H54 (cell line): ENCODE measurements around the gene CTDP1.

ENCODE experiments used
- DNase-seq: peaks from one replicate; pipeline ENCODE4 v3.0.0; 2011; ENCODE audit warnings: low spot score, mixed read lengths; ENCODE audit not compliant: insufficient read length
- FAIRE-seq: peaks from 3 replicates; lab custom pipeline; 2011; peaks lifted over from hg19 to GRCh38; lab: Jason Lieb, UNC
- POLR2A ChIP-seq: IDR thresholded peaks from 2 replicates; pipeline ENCODE4 v1.6.1; 2011; ENCODE audit warnings: low read depth, mild to moderate bottlenecking, low read length

Gene CTDP1

DNA sequence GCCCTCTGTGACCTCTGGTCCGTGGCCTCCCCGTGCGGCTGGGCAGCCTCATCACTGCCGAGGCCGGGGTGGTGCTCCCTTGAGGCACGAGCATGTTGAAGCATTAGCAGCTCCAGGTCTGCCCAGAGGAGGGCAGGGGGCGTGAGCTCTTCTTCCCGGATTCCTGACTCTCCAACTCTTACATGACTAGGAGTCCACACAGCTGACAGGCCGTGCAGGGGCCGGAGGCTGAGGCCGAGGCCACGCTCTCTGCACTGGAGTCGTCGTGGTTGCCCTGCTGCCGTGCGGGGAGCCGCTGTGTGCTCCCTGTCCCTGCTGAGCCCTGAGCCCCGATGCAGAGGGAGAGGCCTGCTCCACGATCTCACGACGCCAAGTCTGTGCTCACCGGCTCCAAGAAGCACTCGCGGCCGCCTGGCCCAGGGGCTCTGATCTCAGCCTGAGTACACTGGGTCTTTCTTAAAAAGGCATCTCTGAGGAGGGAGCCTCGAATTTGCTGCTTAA is 98.7 kb downstream of the CTDP1 start:
- DNase-seq (no peak), FAIRE-seq (no peak)
- TF ChIP-seq POLR2A, result no peak

DNA sequence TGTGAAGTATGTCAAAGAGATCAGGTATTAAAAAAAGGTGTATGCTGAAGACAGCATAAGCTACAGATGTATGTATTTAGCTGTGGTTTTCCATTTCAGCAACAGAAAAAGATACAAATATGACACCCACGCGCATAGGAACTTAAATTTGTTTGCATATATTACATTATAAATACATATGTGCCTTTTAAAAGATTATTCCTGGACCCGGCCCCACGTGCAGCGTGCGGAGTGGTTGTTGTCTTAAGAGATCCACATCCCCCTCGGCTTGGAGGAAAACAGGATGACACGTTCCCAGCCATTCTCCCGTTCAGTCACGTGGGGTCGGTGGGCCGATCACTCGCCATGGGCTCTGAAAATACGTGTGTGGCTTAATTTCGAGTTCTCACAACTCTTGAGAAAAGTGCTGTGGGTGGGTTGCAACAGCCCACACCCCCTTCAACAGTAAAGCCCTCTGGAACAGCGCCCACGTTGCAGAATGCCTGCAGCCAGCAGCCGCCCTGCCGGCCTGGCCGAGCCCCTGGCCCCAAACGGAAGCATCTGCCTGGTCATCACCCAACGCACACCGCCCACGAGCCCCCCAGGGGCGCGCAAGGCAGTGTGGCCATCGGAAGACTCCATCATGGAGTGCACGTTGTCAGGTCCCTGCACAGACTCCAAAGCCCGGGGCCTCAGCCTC is 99.6 kb downstream of the CTDP1 start:
- TF ChIP-seq POLR2A, result no peak
- FAIRE-seq, result no peak
- DNase-seq, result no peak

DNA sequence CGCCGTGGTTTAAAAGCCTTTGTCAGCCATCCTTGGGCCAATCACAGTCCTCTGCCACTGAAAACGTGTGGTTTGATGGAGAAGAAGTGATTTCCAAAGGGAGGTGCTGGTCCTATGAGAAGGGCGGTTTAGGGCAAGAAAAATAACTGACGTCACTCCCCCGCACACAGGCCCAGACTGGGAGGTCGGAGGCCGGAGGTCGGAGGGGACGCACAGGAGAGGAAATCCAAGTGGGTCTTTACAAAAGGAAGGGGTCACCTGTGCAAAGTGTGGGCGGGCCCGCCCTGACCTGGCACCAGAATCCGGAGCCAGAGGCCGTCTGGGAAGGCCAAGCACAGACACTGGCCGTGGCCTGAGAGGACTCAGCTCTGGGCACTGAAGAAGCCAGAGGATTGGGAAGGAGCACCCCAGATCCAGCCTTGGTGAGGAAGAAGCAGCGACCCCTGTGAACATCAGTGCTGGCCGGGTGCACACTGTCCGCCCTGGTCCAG is 100.1 kb downstream of the CTDP1 start:
- FAIRE-seq, result no peak

DNA sequence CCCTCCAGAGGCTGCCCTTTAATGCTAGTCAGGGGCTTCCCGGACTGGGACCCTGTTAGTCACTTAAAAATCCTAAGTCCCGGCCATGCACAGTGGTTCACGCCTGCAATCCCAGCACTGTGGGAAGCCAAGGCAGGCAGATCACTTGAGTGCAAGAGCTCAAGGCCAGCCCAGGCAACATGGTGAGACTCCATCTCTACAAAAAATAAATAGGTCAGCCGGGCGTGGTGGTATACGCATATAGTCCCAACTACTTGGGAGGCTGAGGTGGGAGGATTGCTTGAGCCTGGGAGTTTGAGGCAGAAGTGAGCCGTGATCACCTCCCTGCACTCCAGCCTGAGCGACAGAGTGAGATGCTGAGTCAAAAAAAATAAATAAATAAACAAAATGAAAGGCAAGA is 100.9 kb downstream of the CTDP1 start:
- no peak for TF ChIP-seq POLR2A
- DNase-seq (no peak), FAIRE-seq (no peak)

More for the DNA sequence above, 100.1 kb downstream of the CTDP1 start:
- no peak for TF ChIP-seq POLR2A
- no peak for DNase-seq

DNA sequence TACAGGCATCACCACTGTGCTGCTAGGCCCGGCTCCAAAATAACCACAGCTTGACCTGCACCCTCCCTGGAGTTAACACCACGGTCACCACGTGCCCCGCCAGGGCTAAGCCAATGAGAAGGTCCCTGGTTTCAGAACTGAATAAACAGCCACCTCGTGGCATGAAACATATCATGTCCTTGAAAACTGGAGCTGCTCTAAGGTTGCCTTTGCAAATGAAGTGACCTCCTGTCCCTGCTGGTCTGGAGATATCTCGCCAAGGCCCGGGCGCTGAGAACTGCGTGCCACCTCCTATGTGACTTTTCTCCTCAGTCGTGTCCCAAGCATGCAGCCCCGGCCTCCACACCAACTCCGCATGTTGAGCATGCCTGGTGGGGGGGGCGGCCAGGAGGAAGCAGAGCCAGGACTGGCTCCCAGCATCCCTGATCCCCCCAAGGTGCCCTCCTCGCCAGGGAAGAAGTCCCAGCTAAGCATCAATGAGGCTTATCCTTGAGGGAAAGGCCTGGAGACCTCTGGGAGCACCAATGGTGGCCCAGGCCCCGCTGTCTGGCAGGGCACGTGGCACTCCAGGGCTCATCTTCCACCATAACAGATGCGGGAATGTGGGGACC is 101.8 kb downstream of the CTDP1 start:
- DNase-seq (no peak), FAIRE-seq (no peak)
- TF ChIP-seq POLR2A, result no peak

DNA sequence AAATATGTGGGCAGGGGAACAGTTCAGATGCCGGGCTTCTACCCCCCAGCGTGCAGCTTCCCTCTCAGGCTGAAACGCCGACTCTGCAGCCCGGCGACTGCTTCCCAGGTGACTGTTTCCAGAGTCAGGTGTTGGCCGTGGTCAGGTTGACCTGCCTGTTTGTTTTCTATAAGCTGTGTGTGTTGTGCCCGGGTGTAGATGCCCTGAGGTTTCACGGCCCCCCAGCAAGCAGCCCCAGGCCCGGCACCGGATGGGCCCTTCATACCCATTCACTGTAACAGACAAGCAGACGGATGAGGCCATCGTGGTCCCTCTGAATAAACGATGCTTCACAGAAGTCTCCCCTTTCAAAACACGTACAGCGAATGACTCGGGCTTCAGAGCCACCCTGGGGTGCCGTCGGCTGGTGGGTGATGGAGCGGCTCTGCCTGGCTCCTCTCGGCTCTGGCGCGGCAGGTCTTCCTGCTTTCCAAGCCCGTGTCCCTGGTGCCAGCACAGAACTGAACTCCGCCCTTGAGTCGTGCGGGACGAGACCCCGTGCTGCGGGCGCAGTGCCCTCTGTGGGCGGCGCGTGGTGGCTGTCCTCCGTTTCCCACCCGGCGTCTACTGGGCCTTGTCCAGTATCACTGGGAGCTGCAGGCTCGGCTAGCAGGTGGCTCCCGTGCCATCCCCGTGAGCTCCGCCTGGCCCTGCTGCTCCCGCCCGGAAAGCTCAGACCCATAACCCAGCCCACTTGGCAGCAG is 103.1 kb downstream of the CTDP1 start:
- DNase-seq, result no peak
- FAIRE-seq, result no peak
- TF ChIP-seq POLR2A, result no peak

DNA sequence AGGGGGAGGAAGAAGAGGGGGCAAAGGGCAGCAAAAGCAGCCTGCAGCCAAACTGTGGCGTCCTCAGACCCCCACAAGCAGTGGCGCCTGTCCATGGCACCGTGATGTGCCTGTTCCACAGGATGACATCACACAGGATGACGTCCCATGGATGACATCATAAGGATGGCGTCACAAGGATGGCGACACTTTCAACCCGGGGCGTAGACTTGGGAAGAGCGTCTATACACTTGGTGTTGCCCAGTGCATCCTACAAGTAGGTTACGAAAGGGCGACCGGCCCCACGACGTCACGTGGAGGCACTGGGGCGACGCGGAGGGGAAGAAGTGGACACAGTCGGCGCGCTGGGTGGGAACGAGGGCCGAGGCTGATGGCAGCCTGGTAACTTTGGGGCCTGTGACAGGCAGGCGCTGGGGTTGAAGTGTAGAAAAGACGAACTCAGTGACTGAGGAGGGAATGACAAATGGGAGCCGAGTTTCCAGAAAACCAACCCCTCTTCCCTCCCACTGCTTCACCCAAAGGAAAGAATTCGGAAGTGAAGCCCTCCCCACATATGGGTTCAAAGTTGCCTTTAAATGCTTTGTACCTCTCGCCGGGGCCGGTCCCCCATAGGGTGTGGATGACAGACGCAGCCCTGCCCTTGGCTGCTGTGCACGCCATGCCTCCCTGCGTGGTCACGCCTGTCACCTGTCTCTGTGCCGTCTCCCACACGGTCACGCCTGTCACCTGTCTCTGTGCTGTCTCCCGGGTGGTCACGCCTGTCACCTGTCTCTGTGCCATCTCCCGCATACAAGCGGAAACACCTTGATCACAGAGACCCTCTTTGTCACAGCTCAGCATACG is 104.7 kb downstream of the CTDP1 start:
- FAIRE-seq, result no peak
- DNase-seq, result no peak
- TF ChIP-seq POLR2A, result no peak

DNA sequence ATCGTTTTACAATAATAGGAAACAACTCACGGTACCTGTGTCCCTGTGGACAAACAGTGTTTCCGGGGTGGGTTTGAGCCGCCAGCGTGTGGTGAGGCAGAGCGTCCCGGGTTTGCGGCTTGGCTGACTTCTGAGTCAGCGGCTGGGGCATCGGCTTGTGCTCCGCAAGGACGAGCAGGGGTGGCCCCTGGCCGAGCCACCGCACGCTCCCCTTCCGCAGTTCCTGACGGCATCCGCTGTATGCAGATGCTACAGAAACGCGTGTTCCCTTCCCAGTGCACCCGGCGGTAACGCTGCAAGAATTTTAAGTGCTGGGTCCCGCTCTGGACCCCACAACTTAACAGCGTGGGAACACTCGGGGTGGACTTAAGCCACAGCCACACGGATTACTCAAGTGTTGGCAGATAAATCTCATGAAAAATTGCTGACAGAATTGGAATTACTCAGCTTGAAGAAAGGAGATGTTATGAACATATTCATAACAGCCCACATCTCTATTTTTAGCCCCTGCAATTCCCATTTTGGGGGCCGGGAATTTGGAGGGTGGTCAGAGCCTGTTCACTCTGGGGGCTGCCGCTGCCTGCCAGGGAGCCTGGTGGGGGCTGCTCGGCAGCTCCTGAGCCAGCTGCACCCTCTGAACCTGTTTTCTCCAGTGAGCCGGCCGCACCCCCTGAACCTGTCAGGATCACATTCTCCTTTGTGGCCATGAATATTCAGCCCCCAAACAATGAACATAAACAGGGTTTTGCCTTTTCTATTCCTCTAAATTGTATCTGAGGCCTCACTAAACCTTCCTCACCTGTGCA is 105.6 kb downstream of the CTDP1 start:
- no peak for DNase-seq
- no peak for FAIRE-seq

DNA sequence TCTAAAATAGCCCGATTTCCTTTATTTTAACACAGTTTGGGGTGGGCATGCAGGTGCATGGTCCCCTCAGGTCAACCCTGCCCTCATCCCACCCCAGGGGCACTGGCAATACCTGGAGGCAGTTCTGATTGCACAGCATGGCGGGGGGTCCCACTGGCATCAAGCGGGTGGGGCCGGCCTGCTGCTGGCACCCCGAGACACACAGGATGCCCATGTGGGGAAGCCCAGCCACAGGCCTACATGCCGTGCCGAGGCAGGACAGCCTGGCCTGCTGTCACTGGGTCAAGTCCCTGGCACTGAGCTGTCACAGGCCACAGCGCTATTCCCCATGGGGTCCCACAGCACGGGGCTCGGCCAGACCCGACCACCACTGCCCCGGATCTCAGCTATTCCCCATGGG is 106.2 kb downstream of the CTDP1 start:
- no peak for FAIRE-seq
- no peak for DNase-seq
- TF ChIP-seq POLR2A, result no peak

More for the DNA sequence above, 105.6 kb downstream of the CTDP1 start:
- TF ChIP-seq POLR2A, result no peak

DNA sequence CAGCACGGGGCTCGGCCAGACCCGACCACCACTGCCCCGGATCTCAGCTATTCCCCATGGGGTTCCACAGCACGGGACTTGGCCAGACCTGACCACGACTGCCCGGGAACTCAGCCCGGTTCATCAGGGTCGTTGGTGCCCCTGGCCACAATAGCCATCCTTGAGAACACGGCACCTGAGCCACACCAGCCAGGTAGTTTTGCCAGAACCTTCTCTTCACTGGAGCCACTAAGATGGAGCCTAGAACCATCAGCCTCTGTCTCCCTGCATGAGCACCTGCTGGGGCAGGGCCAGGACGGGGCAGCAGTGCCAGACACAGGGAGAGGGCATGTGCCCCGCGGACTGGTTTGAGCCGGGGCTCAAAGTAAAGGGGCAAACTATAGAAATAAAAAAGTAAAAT is 106.7 kb downstream of the CTDP1 start:
- DNase-seq, result no peak
- TF ChIP-seq POLR2A, result no peak
- no peak for FAIRE-seq

DNA sequence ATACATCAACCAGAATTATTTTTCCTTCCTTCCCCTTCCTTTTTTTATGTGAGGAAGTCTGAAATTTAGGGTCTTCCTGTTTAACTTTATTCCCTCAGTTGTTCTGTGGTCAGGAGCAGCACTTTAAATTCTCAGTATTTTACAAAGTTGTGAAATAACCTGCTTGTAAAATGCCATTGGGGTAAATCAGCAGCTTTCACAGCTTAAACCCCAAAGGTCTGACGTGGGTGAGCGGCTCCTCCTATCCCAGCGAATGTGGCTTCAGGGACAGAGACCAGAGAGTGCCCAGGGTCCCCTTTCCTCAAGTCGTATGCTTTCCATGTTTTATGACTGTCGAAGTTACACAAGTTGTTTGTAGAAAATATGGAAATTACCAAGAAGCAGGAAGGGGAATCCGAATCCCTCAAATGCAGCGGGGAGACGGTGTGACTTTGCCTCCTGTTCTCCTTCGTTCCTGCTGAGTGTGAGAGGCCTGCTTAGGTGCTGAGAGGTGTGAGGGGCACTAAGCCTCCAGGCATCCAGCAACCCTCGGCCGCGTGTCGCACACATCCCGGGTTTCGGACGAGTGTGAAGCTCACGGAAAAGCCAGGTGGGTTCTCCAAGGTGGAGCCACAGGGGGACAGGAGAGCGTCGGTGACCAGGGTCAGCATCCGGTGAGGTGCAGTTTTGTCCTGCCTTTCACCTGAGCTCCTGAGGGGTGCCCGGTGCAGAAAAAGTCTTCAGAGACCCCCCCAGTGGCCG is 107.4 kb downstream of the CTDP1 start:
- TF ChIP-seq POLR2A, result no peak
- FAIRE-seq (no peak), DNase-seq (no peak)

DNA sequence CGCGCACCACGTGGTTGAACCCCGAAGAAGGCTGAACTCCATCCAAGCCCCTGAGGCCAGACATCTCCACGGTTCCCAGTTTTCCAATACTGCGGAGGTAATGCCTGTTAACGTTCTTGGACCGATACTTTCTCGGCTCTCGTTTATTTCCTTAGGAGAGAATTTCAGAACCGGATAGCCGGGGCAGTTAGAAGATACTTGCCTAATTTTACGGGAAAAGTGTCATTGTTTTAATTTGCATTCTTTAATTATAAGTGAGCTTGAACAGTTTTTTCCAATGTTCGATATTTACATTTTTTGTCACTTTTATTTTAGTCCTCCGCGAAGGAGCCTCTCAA is 107.9 kb downstream of the CTDP1 start:
- FAIRE-seq (no peak), DNase-seq (no peak)
- no peak for TF ChIP-seq POLR2A
